H9 (cell line): ENCODE data around the gene NLRP13. TPM values are rescaled to one million over a fixed set of nuclear protein-coding genes. Genes with fewer than 3 reads are reported as not detected.

Experiments
- DNase-seq: peaks from one replicate; pipeline ENCODE4 v3.0.0-alpha.2; 2017
- H2AFZ ChIP-seq: one replicate; pipeline ENCODE4 v1.6.1; 2013; ENCODE audit warnings: mild to moderate bottlenecking, low read length, control low read depth, moderate library complexity
- H2AK5ac ChIP-seq: 2 replicates; pipeline ENCODE4 v1.6.1; 2013; ENCODE audit warnings: low read length, control low read depth, mixed read lengths; ENCODE audit not compliant: insufficient read length
- H2BK120ac ChIP-seq: one replicate; pipeline ENCODE4 v1.6.1; 2013; ENCODE audit warnings: low read depth, mild to moderate bottlenecking, low read length, control low read depth, inconsistent platforms; ENCODE audit not compliant: poor library complexity, severe bottlenecking
- H2BK12ac ChIP-seq: 2 replicates; pipeline ENCODE4 v1.6.1; 2013; ENCODE audit warnings: low read length, control low read depth, mixed read lengths, low read depth; ENCODE audit not compliant: insufficient read length
- H2BK15ac ChIP-seq: 2 replicates; pipeline ENCODE4 v1.6.1; 2013; ENCODE audit warnings: low read depth, low read length, control low read depth
- H2BK20ac ChIP-seq: one replicate; pipeline ENCODE4 v1.6.1; 2013; ENCODE audit warnings: low read depth, mild to moderate bottlenecking, low read length, control low read depth, inconsistent platforms; ENCODE audit not compliant: poor library complexity, severe bottlenecking
- H2BK5ac ChIP-seq: 2 replicates; pipeline ENCODE4 v1.6.1; 2013; ENCODE audit warnings: low read length, control low read depth, mixed read lengths; ENCODE audit not compliant: insufficient read length
- H3K14ac ChIP-seq: 2 replicates; pipeline ENCODE4 v1.6.1; 2013; ENCODE audit warnings: low read length, control low read depth; ENCODE audit not compliant: insufficient read depth
- H3K18ac ChIP-seq: 2 replicates; pipeline ENCODE4 v1.6.1; 2013; ENCODE audit warnings: low read depth, mild to moderate bottlenecking, mixed read lengths, low read length, control low read depth; ENCODE audit not compliant: insufficient read length
- H3K23ac ChIP-seq: 2 replicates; pipeline ENCODE4 v1.6.1; 2013; ENCODE audit warnings: low read length, control low read depth, mixed read lengths, low read depth; ENCODE audit not compliant: insufficient read length
- H3K23me2 ChIP-seq: 2 replicates; pipeline ENCODE4 v1.6.1; 2013; ENCODE audit warnings: low read depth, mild to moderate bottlenecking, mixed read lengths, low read length, control low read depth; ENCODE audit not compliant: insufficient read length, poor library complexity, severe bottlenecking
- H3K27ac ChIP-seq: 2 replicates; pipeline ENCODE4 v1.5.1; 2013; ENCODE audit warnings: low read length, control low read depth, mixed read lengths, low read depth; ENCODE audit not compliant: insufficient read length
- H3K27me3 ChIP-seq: 2 replicates; pipeline ENCODE4 v1.6.1; 2013; ENCODE audit warnings: low read length, control low read depth, inconsistent platforms; ENCODE audit not compliant: insufficient read depth
- H3K4ac ChIP-seq: 2 replicates; pipeline ENCODE4 v1.6.1; 2013; ENCODE audit warnings: low read depth, mild to moderate bottlenecking, control low read depth, inconsistent platforms, low read length, moderate library complexity
- H3K4me1 ChIP-seq: 2 replicates; pipeline ENCODE4 v1.6.1; 2013; ENCODE audit warnings: low read length, control low read depth, inconsistent platforms; ENCODE audit not compliant: insufficient read depth
- H3K4me2 ChIP-seq: 2 replicates; pipeline ENCODE4 v1.6.1; 2013; ENCODE audit warnings: low read length, control low read depth, mixed read lengths; ENCODE audit not compliant: insufficient read length, insufficient read depth
- H3K56ac ChIP-seq: 2 replicates; pipeline ENCODE4 v1.6.1; 2013; ENCODE audit warnings: low read depth, mild to moderate bottlenecking, mixed read lengths, low read length, control low read depth; ENCODE audit not compliant: insufficient read length
- H3K79me1 ChIP-seq: 2 replicates; pipeline ENCODE4 v1.6.1; 2013; ENCODE audit warnings: low read depth, mild to moderate bottlenecking, moderate library complexity, low read length, control low read depth, inconsistent platforms; ENCODE audit not compliant: insufficient read depth, poor library complexity, severe bottlenecking
- H3K79me2 ChIP-seq: 2 replicates; pipeline ENCODE4 v1.6.1; 2013; ENCODE audit warnings: low read length, control low read depth, inconsistent platforms; ENCODE audit not compliant: insufficient read depth
- H3K9ac ChIP-seq: 2 replicates; pipeline ENCODE4 v1.6.1; 2013; ENCODE audit warnings: low read length, control low read depth, mixed read lengths; ENCODE audit not compliant: insufficient read length; ENCODE audit errors: extremely low read depth
- H3K9me3 ChIP-seq: one replicate; pipeline ENCODE4 v1.6.1; 2013; ENCODE audit warnings: low read depth, low read length, inconsistent platforms; ENCODE audit not compliant: control insufficient read depth
- H3T11ph ChIP-seq: one replicate; pipeline ENCODE4 v1.6.1; 2013; ENCODE audit warnings: mild to moderate bottlenecking, low read length, control low read depth, inconsistent platforms
- H4K20me1 ChIP-seq: one replicate; pipeline ENCODE4 v1.6.1; 2013; ENCODE audit not compliant: control insufficient read depth, insufficient read length, insufficient read depth
- H4K5ac ChIP-seq: 2 replicates; pipeline ENCODE4 v1.6.1; 2013; ENCODE audit warnings: low read depth, mild to moderate bottlenecking, mixed read lengths, low read length, control low read depth; ENCODE audit not compliant: insufficient read length
- H4K8ac ChIP-seq: replicated peaks from 2 replicates; pipeline ENCODE4 v1.6.1; 2013; ENCODE audit warnings: low read length, control low read depth, mixed read lengths, low read depth; ENCODE audit not compliant: insufficient read length
- H4K91ac ChIP-seq: 2 replicates; pipeline ENCODE4 v1.6.1; 2013; ENCODE audit warnings: low read depth, mild to moderate bottlenecking, moderate library complexity, mixed read lengths, low read length, control low read depth; ENCODE audit not compliant: insufficient read length
- H3K27ac Mint-ChIP-seq, 3 experiments: 2 replicates in 2 of 3; 3 replicates in 1 of 3; pipeline ENCODE4 v1.8.0; 2020 to 2021; ENCODE audit warnings: mixed read lengths in 3 of 3, mild to moderate bottlenecking in 1 of 3, moderate library complexity in 1 of 3
- H3K27me3 Mint-ChIP-seq: 2 replicates; pipeline ENCODE4 v1.8.0; 2021; ENCODE audit warnings: low read depth, mild to moderate bottlenecking, moderate library complexity, mixed read lengths
- H3K36me3 Mint-ChIP-seq, 3 experiments: 2 replicates in 2 of 3; 3 replicates in 1 of 3; pipeline ENCODE4 v1.8.0; 2020 to 2021; ENCODE audit warnings: low read depth in 3 of 3, mixed read lengths in 3 of 3; ENCODE audit not compliant: insufficient read depth in 1 of 3
- H3K4me1 Mint-ChIP-seq, 2 experiments: 2 replicates each; pipeline ENCODE4 v1.8.0; 2020; ENCODE audit warnings: mixed read lengths in 2 of 2
- H3K4me3 Mint-ChIP-seq, 2 experiments: 2 replicates in 1 of 2; 3 replicates in 1 of 2; pipeline ENCODE4 v1.8.0; 2020 to 2021; ENCODE audit warnings: mild to moderate bottlenecking in 2 of 2, mixed read lengths in 2 of 2, moderate library complexity in 1 of 2
- H3K9me3 Mint-ChIP-seq, 2 experiments: 2 replicates in 1 of 2; 3 replicates in 1 of 2; pipeline ENCODE4 v1.8.0; 2020; ENCODE audit warnings: mild to moderate bottlenecking in 2 of 2, mixed read lengths in 2 of 2, moderate library complexity in 1 of 2
- CTCF ChIP-seq: fragments of 200-600 bp; sonication (generic); conservative IDR thresholded peaks from 3 replicates; pipeline ENCODE4 v1.8.0; 2021; ENCODE audit warnings: antibody characterized with exemption, mild to moderate bottlenecking
- WGBS: extraction: QIAGEN DNeasy Blood & Tissue Kit; methylation state at CpG from one replicate; pipeline ENCODE4 v1.1.7; 2013; ENCODE audit warnings: missing lambda C conversion rate, low lambda C conversion rate, mixed read lengths; ENCODE audit not compliant: insufficient read length; ENCODE audit errors: extremely low coverage; 5-methylcytosine and 5-hydroxymethylcytosine counted together
- total RNA-seq: library from RNA; stranded (reverse); gene quantifications from 2 replicates; pipeline ENCODE4 v1.2.1, GENCODE V29; 2021

The NLRP13 gene
- total RNA-seq, 1 experiment from 2014 or later, result not detected

GRCh38 chr19:55898911-55899310, 33.2 kb downstream of the NLRP13 start:
- Histone ChIP-seq H2AK5ac (no peak overlapping the region), H2BK120ac (no peak overlapping the region), H2BK15ac (no peak overlapping the region), H2AFZ (no peak overlapping the region), H3K9me3 (peaks cover 79% of the 10 kb centered on the region), H4K8ac (no peak overlapping the region), H3K4me2 (no peak overlapping the region), H2BK20ac (no peak overlapping the region), H3K14ac (no peak overlapping the region), H3K79me2 (no peaks in the 10 kb centered on the region), H3K4me1 (no peaks in the 10 kb centered on the region), H3K23ac (no peak overlapping the region), H3K56ac (no peak overlapping the region), H3K79me1 (no peaks in the 10 kb centered on the region), H2BK12ac (no peak overlapping the region), H3K4ac (no peak overlapping the region), H3K23me2 (no peaks in the 10 kb centered on the region), H3K27ac (no peak overlapping the region), H2BK5ac (no peak overlapping the region), H4K5ac (no peak overlapping the region), H4K20me1 (no peaks in the 10 kb centered on the region), H3K27me3 (no peaks in the 10 kb centered on the region), H3T11ph (no peak overlapping the region), H4K91ac (no peak overlapping the region), H3K18ac (no peak overlapping the region), H3K9ac (no peak overlapping the region)
- Mint-ChIP-seq H3K36me3 (peaks cover 10 to 44% (median 20%) of the 10 kb centered on the region in 3 experiments; a peak in 6 of 7 replicates), H3K4me1 (no peaks in the 10 kb centered on the region), H3K27me3 (peaks cover 4% of the 10 kb centered on the region), H3K4me3 (no peak overlapping the region), H3K27ac (no peak overlapping the region), H3K9me3 (peaks cover 88% of the 10 kb centered on the region in 2 experiments)
- no peak for TF ChIP-seq CTCF
- no peak for DNase-seq
- no CpG with 5 or more reads among the region's 12 CpGs for WGBS
